Stimulated activated CD4-positive, alpha-beta T cell treated with anti-CD3 and anti-CD28 coated beads, Interleukin-4, amount 100 ng/mL, for 48 hours (primary cell): ENCODE data around the gene YWHAE.
"Not testable (repeated sequence)": the region's sequence is repeated elsewhere in the genome, so short reads cannot be mapped to it uniquely, and the experiment has no call there.

Experiments used
- DNase-seq, 2 donors: peaks; one replicate each; pipeline ENCODE4 v3.0.0-alpha.2; 2020; ENCODE audit warnings: low read depth in 2 of 2

The YWHAE gene

DNA sequence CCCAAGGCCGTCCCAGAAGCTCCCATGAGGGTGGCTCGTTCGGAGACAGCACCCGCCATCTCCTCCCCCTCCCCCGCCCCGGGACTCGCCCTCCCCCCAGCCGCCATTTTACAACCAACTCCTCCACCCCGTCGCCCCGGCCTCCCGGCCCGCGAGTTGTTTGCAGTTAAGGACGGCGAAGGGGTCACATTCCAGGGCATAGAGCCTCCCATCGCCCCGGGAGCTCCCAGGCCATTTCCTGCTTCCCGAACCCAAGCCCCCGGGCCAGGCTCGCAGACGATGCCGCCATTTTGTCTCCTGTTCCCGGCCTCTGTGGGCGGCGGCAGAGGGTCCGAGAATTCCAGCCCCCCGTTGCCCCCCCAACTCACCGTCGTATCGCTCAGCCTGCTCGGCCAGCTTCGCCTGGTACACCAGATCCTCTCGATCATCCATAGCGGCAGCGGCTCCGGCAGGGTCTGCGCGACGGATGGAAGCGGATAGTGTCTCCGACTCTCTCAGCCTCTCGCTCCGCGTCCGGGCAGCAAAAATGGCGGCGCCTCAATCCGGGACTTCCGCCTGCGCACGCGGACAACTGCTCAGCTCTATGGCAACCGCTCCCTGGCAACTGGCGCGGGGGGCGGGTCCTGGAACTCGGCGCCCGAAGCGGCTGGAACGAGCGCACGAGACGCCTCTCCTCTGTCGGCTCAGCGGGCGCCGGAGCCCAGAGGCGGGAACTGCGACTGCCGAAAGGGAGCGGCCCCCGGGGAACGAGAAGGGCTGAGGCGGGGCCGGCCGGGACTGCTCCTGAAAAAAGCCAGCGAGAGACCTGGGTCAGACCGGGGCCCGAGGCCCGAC, at the start of gene YWHAE:
YWHAE (minus strand) TSS at position 544 of the 834 bp plus-strand sequence; CDS start at position 432, 112 bp downstream.
- peak; percentile 96 to 97 for DNase-seq

DNA sequence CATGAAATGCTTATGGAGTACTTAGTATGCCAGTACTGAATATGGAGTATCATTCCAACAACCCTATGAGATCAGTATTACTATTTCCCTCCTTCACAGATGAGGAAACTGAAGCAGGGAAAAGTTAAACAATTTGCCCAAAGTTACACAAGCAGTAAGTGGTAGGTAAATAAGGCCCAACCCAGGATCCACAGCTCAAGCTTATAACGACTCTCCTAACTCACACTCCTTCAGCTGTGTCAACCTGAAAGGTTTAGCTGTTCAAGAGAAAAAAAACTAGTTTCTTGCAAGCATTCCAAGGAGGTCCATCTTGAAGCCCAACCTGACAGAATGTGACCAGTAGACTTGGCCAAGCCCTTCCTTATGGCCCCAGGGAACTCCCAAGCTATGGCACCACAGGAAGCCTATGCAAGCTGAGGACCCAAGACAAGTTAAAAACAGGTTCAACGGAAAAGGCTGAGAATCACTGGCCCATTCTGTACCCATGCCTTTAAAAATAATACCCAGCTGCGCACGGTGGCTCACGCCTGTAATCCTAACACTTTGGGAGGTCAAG, 49.5 kb upstream of the YWHAE start:
- no peak for DNase-seq

GRCh38 chr17:1447052-1447451, 47.0 kb upstream of the YWHAE start:
- no peak for DNase-seq

GRCh38 chr17:1446201-1446600, 46.2 kb upstream of the YWHAE start:
- no peak for DNase-seq

DNA sequence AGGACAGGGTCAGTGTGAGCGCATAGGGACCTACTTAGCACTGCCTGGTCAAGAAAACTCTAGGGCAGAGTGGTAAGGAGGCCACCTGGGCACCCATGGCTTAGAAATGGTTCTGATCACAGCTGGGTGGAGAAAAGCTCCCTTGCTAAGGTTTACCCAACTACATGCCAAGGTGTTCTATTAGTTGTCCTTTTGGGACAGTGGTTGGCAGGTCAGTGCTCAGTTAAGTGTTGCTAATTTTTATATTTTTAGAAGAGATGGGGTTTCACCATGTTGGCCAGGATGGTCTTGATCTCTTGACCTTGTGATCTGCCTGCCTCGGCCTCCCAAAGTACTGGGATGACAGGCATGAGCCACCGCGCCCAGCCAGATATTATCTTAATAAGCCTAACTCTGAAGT, 45.7 kb upstream of the YWHAE start:
- not testable (repeated sequence) for DNase-seq

GRCh38 chr17:1442721-1443120, 42.7 kb upstream of the YWHAE start:
- not testable (repeated sequence) for DNase-seq

GRCh38 chr17:1442187-1442586, 42.2 kb upstream of the YWHAE start:
- DNase-seq, result no peak

DNA sequence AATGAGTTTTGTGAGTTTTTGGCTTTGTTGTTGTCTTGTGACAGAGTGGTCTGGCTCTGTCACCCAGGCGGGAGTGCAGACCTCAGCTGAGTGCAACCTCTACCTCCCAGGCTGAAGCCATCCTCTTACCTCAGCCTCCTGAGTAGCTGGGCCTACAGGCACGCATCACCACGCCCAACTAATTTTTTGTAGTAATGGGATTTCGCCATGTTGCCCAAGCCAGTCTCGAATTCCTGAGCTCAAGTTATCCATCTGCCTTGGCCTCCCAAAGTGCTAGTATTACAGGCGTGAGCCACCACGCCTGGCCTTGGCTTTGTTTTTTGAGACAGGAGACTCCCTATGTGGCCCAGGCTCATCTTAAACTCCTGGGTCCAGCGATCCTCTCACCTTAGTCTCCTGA, 40.9 kb upstream of the YWHAE start:
- DNase-seq, result no peak

- DNase-seq, result no peak
Measured at GRCh38 chr17:1438593-1439083, 38.6 kb upstream of the YWHAE start.

- DNase-seq, result no peak
Measured at GRCh38 chr17:1435326-1435725, 35.3 kb upstream of the YWHAE start.

DNA sequence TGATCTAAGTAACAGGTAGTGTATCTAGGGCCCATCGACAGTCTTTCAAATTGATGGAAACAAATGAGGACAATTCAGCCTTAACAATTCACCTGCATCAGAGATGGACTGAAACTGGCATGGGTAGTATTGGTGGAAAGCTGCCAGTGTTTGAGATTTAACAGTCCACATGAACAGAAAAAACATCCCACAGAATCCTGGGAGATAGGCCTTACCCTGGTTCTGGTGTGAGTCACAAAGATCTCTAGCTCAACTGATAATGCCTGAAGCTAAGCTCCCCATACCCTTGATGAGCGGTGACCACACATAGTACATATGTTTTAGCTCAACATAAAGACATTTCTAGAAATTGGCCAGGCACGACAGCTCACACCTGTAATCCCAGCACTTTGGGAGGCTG, 34.1 kb upstream of the YWHAE start:
- DNase-seq, result no peak

- DNase-seq, result no peak
Measured at GRCh38 chr17:1431631-1432104, 31.6 kb upstream of the YWHAE start.

DNA sequence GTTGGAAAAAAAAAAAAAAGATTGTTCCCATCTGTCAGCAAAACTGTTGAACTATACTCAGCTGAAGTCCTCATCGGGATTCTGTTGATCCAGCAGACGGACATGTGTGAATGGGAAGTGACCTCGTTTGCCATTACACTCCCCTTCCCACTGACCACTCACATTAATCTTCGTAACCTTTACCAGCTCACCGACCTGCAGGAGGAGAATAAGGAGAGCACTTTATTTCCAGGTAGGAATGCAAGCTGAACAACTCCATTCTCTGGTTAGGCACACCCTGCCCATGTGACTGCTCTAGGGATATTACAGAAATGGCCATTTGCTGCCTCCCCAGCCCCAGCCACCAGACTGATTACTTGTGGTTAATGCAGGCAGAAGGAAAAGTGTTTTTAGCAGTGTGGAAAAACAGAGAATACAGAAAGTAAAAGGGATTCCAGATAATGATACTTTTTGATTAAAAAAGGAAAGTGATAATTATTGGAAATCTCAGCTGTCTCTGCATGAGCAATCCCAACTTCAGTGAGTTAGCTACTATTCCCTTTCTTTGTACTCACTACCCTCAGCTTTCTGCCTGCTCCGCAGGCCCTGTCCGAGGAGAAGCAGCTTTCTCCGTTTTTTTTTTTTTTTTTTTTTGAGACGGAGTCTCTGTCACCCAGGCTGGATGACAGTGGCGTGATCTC, 23.6 kb upstream of the YWHAE start:
- no peak for DNase-seq

- no peak for DNase-seq
Measured at GRCh38 chr17:1422885-1423284, 22.9 kb upstream of the YWHAE start.

DNA sequence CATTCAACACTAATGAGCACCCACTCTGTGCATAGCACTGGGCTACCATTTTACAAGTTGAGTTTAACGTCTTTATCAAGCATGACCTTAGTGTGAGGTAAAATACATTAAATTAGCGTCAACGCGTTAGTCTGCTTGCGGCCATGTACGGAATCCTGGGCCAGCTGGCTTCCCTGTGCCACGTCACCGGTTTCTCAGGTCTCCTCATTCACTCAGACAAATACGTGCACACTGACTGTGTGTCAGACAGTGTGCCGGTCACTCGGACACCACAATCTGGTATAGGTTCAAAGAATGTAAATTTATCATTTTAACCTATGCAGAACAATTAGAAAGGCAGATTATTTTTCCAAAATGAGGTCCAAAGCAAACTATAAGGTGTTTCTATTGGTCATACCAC, 21.4 kb upstream of the YWHAE start:
- no peak for DNase-seq

GRCh38 chr17:1420981-1421380, 21.0 kb upstream of the YWHAE start:
- DNase-seq, result no peak

DNA sequence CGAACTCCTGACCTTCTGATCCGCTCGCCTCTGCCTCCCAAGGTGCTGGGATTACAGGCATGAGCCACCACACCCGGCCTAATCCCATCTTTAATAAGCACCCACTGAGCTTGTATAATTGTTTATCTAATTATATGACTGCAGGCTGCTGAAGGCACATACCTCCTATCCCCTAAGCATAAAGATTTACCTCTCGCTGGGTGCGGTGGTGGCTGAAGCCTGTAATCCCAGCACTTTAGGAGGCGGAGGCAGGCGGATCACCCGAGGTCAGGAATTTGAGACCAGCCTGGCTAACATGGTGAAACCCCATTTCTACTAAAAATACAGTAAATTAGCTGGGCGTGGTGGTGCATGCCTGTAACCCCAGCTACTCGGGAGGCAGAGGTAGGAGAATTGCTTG, 20.1 kb upstream of the YWHAE start:
- no peak for DNase-seq

DNA sequence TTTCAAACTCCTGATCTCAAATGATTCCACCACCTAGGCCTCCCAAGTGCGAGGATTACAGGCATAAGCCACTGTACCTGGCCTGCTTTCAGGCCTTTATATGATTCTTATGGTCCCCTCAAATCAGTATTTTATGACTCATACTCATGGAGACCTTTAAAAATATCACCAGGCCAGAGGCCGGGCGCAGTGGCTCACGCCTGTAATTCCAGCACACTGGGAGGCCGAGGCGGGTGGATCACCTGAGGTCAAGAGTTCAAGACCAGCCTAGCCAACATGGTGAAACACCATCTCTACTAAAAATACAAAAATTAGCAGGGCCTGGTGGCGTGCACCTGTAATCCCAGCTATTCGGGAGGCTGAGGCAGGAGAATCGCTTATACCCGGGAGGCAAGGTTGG, 18.5 kb upstream of the YWHAE start:
- not testable (repeated sequence) for DNase-seq

GRCh38 chr17:1416414-1416813, 16.4 kb upstream of the YWHAE start:
- DNase-seq, result no peak

GRCh38 chr17:1414634-1415033, 14.6 kb upstream of the YWHAE start:
- DNase-seq, result no peak

GRCh38 chr17:1414001-1414574, 14.1 kb upstream of the YWHAE start:
- DNase-seq, result no peak

- DNase-seq, result no peak
Measured at GRCh38 chr17:1413281-1413791, 13.3 kb upstream of the YWHAE start.
